GM12875 (cell line): ENCODE data around the gene KDM8.
"Not testable (repeated sequence)": the region's sequence is repeated elsewhere in the genome, so short reads cannot be mapped to it uniquely, and the experiment has no call there.

ENCODE experiments used
- H3K4me3 ChIP-seq: one replicate; pipeline ENCODE4 v1.5.1; 2011; ENCODE audit warnings: low read depth, low read length, control low read depth
- CTCF ChIP-seq: IDR thresholded peaks from 2 replicates; pipeline ENCODE4 v1.5.1; 2011; ENCODE audit warnings: low read depth, mild to moderate bottlenecking, control low read depth, inconsistent platforms, low read length, moderate library complexity, borderline replicate concordance; ENCODE audit not compliant: insufficient read depth

KDM8 gene

GRCh38 chr16:27242398-27242797 is 39.1 kb downstream of the KDM8 start:
- H3K4me3 ChIP-seq, result no peak overlapping the region
- no peak for TF ChIP-seq CTCF

- no peak overlapping the region for H3K4me3 ChIP-seq
- TF ChIP-seq CTCF, result no peak
Observed at GRCh38 chr16:27242868-27243590, 39.7 kb downstream of the KDM8 start.

GRCh38 chr16:27243725-27244362 is 40.5 kb downstream of the KDM8 start:
- H3K4me3 ChIP-seq, result no peak overlapping the region
- TF ChIP-seq CTCF, result no peak

GRCh38 chr16:27244363-27244755 is 41.0 kb downstream of the KDM8 start:
- TF ChIP-seq CTCF, result no peak
- no peak overlapping the region for H3K4me3 ChIP-seq

- no peak for TF ChIP-seq CTCF
- no peak overlapping the region for H3K4me3 ChIP-seq
Observed at GRCh38 chr16:27245276-27246172, 42.2 kb downstream of the KDM8 start.

- TF ChIP-seq CTCF, result no peak
- H3K4me3 ChIP-seq, result no peak overlapping the region
Observed at GRCh38 chr16:27246439-27246838, 43.1 kb downstream of the KDM8 start.

GRCh38 chr16:27247076-27247475 is 43.8 kb downstream of the KDM8 start:
- not testable (repeated sequence) for H3K4me3 ChIP-seq
